Activated CD4-positive, alpha-beta T cell treated with anti-CD3 and anti-CD28 coated beads for 24 hours (primary cell): Measurements from ENCODE around the gene ZNF597.
A peak's percentile ranks its signal among the peaks of the same experiment; 100 is the strongest.

Experiments
- DNase-seq, 2 donors: peaks; one replicate each; pipeline ENCODE4 v3.0.0-alpha.2; 2020; ENCODE audit warnings: low read depth in 2 of 2

ZNF597 gene

DNA sequence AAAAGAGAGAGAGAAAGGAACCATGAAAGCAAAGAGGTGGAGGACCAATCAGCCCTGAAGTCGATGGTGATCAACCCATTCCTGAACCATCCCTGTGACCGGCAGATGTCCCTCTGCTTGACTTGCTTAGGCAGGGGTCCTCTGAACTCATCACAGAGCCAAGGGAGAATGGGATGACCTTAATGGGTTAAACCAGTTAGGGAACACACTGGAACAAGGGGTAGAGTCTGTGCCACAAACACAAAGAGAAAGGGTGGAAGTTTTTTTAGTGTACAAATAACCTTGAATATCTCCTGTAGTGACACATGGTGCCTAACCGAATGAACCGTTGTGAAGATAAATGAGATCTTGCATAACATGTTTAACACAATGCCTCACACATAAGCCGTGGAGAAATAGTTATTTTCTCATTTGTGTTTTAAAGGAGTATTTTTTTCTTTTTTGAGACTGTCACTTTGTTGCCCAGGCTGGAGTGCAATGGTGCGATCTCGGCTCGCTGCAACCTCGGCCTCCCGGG, 11.4 kb upstream of the ZNF597 start:
- DNase-seq: no peak

DNA sequence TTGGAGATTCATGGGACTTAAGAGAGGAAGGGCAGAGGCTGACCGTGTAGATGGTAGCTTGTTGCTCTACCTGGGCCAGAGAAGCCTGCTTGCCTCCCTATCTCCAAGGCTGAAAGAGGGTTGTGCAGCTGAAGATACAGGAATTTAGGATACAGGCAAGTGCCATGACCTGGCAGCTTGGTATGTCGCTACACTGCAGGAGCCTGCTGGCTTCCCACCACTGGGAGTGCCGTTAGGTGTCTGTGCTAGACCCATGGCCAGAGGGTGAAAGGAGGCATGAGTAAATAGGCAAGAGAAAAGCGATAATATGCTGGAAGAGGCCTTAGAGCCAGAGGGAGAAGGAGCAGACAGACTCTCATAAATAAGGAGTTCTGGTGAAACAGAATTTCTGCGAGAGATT, 10.8 kb upstream of the ZNF597 start:
- no peak for DNase-seq

DNA sequence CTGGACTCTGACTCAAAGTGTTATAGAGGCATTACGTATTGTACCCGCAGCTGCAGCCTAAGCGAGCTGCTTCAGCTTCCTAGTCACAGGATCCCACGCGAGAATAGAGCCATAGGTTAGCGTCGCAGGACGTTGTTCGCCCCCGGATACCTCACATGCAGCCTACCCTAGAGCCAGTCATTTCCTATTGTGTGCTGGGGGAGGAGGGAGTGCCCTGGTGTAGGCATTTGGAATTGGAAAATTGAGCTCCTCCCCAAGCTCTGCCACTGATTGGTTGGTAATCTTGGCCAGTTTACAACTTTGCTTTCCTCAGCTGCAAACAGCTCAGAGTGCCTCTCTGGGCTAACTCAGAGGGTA, 706 bp upstream of the ZNF597 start:
- peak in 1 of 2 donors; percentile 10 for DNase-seq

DNA sequence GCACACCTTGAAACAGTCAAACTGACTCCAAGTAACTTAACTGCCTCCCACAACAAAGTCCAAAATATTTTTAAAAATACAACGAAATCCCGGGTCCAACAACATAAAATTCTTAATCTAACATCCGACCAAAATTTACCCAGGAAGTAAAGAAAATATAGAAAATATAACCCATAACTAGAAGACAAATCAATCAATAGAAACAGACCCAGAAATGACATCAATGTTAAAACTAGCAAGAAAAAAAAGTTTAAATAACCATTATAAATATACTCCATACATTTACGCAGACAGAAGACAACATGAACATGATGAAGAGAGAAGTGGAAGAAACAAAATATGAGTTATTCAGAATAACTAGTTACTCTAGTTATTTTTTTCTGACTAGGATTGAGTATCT, 3.7 kb downstream of the ZNF597 start:
- no peak for DNase-seq

DNA sequence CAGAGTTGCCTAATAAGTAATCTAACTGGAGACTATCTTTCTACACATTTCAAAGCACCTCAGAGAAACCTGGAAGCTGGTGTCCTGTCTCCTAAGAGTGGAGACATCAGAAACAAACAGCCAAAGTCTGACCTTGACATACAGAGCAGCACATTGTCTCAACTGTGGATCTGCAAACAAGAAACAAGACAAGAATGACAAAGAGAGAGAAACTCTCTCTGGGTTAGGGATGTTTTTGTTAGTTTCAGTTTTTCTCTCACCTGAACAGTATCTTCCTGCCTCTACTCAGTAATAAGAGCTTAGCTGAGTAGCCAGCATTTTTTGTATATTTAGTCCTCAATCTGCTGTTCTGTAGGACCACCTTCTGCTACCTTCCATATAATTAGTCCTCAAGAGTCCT, 8.9 kb downstream of the ZNF597 start:
- no peak for DNase-seq

DNA sequence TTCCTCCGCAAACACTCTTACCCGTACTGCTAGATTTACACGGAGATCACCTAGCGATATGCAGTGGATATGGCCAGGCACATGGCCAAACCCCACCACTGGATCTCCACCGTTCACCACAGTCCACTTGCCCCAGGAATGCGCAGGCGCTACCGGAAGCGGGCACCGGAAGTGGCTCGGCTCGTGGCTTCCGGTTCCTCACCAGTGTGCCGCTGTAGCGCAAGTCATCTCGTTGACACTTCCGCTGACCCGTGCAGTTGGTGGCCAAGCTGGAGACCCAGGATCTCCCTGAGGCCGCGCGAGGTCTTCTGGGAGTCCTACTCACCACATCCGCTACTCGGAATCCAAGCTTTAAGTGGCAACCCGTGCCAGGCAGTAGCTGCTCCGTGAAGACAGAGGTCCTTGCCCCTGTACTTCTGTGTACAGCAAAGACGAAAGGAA, 11.5 kb downstream of the ZNF597 start:
- peak; percentile 41 to 50 for DNase-seq

DNA sequence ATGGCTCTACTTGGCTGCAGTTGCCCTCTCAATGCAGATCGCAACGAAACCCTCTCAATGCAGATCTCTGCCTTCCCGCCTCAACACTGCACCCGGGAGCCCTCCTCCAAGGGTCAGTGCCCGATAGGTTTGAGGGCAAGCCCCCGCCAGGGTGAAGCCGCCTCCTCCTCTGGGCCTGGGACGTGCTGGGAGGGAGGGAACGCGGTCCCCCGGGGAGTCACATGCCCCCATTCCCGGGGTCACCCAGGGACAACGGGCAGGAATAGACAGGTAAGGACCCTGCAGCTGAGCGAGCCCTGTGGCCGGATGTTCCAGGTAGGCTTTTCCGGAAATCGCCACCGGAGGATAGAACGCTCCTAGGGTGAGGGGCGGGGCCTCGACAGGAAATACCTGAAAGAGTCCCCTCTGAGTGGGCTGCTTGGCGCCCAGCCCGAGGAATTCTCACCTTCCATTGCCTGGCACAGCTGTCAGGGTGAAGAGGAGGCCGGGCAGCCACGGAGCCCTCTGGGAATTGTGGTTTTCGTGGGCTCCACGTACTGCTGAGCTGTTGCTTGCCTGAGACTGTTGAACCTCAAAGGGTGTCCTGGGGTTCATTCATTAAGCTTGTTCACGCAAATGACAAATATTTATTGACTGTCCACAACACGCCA, 29.4 kb downstream of the ZNF597 start:
- no peak for DNase-seq

DNA sequence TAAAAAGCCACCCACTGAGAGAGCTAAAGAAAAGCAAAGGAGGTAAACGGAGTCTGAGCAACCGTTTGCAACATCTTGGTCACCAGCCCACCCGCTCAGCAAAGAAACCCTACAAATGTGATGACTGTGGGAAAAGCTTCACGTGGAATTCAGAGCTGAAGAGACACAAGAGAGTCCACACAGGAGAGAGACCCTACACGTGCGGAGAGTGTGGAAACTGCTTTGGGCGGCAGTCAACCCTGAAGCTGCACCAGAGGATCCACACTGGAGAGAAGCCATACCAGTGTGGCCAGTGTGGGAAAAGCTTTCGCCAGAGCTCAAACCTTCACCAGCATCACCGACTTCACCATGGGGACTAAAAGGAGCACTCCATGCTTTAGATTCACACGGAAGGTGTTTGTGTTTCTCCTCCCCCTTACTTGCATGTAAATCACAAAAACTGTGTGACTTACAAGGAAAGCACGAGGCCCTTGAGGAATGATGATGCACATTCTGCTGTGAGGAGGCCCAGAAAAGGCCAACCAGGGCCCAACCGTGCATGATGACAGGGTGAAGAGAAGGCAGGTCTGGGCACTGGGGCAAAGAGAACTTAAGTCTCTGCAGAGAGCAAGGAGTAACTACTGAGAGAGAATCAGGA, 34.6 kb downstream of the ZNF597 start:
- DNase-seq: no peak

DNA sequence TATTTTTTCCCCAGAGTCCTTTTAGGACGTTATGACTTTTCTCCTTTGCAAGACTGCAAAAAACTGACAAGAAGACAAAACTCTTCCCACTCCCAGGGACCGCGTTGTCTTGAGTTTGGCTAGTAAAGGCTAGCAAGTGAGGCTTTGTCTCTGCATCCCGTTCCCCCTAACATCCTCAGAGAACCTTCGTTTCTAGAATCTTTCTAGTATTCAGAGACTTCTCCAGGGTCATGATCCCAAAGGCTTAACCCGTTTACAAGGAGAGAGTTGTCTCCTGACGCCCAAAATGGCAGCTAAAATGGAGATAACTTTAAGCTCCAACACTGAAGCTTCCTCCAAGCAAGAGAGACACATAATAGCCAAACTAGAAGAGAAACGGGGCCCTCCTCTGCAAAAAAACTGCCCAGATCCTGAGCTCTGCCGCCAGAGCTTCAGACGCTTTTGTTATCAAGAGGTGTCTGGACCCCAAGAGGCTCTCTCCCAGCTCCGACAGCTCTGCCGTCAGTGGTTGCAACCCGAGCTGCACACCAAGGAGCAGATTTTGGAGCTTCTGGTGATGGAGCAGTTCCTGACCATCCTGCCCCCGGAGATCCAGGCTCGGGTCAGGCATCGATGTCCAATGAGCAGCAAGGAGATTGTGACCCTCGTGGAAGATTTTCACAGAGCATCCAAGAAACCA, 41.4 kb downstream of the ZNF597 start:
- DNase-seq: no peak

DNA sequence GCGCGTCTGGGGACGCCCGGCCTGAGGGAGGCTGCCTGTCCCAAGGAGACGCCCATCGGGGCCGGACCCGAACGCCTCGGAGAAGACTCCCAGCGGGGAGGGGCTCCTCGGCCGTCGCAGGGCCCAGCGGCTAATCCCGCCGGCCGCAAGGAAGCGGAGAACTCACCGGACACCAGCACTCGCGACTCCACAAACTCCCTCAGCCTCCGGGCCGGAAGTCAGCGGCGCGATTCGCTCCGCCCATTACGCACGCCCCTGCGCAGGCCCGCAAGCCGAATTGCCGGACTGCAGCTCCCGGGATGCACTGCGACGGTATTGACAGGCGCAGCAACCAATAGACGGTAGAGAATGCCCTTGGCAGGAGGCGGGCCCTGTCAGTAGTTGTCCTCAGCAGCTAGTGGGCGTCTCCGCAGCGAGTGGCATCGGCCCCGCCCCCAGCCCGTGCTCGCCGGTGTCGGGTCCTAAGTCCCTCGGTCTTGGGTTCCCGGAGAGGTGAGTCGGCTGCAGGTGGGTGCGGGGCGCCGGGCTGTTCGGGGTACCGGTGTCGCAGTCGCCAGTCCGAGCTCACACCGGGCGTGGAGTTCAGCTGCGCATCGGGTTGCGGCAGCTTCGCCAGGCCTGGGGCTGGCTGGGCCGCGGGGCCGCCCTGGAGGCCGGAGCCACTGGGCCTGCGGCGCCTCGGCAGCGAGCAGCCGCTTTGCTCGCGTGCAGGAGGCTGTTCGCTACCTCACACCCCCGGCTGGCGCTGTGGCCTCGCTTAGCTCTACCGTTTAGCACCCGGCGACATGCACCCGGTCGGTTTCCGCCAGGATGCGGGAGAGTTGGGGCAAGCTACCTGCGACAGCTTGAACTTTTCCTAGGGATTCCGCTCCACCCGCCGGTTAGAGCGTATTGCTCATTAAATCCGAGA, 42.3 kb downstream of the ZNF597 start, which contains the start of the genes ZNF174 and ZSCAN32:
Gene ZNF174, plus strand, starts transcription at position 437 of the 910 bp plus-strand sequence. CDS start 790 bp downstream, outside the sequence.
Gene ZSCAN32, minus strand, starts transcription at position 226 of the 910 bp plus-strand sequence. CDS start 3,447 bp downstream, outside the sequence.
- peak; percentile 97 to 98 for DNase-seq

DNA sequence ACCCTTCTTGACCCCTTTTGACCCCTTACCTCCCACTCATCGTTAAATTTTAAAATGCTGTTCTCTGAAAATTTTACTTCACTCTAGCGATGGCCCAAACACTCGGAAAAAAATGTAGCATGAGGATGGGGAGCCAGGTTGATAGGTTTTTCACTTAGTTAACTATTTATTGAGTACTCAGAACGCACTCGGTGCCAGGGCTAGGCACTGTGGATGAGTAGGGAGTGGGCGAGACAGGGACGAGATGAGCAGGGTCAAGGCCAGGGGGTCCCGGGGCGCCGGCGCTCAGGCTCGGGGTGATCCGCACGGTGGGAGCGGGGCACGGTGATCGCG, 42.9 kb downstream of the ZNF597 start:
- no peak for DNase-seq

DNA sequence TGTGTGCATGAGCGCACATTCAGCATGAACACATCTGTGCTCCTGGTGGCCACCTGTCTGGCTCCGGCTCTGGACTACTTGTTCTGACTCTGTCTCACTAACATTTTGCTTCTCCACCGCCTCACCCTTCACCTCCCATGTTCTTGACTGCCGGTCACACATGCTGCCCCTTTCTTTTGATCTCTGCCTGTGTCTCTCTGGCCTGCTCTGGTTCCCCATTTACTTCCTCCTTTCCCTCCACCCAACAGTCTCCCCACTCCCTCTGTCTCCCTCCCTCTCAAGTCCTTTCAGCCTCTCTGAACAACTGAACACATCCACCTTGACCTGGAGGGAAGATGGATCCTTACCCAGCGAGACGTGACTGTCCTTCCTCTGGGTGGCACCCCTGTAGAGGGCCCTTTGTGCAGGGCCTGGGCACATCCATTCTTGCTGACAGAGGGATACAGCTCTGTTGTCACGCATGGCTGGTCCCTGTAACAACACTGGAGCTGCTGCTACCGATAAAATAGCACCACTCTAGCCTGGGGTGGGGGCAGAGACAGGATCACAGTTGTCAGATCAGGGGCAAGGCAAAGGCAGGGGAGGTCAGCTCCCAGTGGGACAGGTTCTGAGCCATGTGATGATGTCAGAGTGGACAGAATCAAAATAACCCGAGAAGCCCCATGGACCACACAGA, 53.5 kb downstream of the ZNF597 start:
- no peak for DNase-seq

DNA sequence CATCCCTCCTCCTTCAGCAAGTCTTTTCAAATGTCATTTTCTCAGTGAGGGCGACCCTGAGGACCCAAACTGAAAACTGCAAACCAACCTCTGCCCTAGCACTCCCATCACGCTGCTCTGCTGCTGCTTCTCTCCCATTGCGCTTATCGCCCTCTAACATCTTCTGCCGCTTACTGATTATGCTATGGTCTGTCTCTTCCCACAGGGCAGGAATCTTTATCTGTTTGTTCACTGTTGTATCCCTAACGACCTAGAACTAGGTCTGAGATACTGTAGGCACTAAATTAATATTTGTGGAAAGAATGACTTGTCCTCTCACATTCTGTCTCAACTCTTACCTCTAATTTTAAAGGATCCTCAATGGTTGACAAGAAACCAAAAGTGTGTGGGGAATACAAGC, 55.0 kb downstream of the ZNF597 start:
- no peak for DNase-seq

DNA sequence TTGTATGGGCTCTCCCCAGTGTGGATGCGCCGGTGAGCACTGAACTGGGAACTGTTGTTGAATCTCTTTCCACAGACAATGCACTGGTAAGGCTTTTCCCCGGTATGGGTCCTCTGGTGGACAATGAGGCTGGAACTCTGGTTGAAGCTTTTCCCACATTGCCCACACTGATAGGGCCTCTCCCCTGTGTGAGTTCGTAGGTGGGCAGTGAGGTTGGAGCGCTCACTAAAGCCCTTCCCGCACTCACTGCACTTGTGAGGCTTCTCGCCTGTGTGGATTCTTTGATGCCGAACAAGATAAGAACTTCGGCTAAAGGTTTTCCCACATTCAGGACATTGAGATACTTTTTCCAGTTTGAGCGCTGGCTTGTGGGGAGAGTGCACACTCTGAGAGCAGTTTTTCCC, 60.3 kb downstream of the ZNF597 start:
- no peak for DNase-seq
